OCI-LY7 (cell line): Measurements from ENCODE around the gene TSPAN9. TPM values are rescaled to one million over a fixed set of nuclear protein-coding genes. Genes with fewer than 3 reads are reported as not detected.
A peak's percentile ranks its signal among the peaks of the same experiment; 100 is the strongest.

Experiments
- BruUV-seq: library from RNA; stranded (reverse); fragments of 400-500 nt; replicated peaks from 2 replicates; lab custom pipeline; 2021; lab: Mats Ljungman, UMichigan
- CTCF ChIA-PET: fragments of 300-600 bp; sonication (Branson Sonifier 250); formaldehyde crosslinking; loops from one replicate; lab custom pipeline; 2022; ENCODE audit warnings: antibody characterized with exemption; ENCODE audit not compliant: unreplicated experiment; lab: Charles Lee
- POLR2A ChIA-PET: fragments of 300-600 bp; sonication (Branson Sonifier 250); formaldehyde crosslinking; loops from one replicate; lab custom pipeline; 2022; ENCODE audit warnings: antibody characterized with exemption; lab: Charles Lee
- DNase-seq: peaks from one replicate; pipeline ENCODE4 v3.0.0-alpha.2; 2015; ENCODE audit warnings: low spot score
- H2AFZ ChIP-seq: fragments of 200-600 bp; sonication (generic), shearing (Covaris generic); 2 replicates; pipeline ENCODE4 v1.6.1; 2014; ENCODE audit warnings: mild to moderate bottlenecking, antibody characterized with exemption, low read length, moderate library complexity
- H3K27ac ChIP-seq: fragments of 200-600 bp; sonication (generic); 2 replicates; pipeline ENCODE4 v1.5.1; 2014; ENCODE audit warnings: mixed run types, low read depth, mild to moderate bottlenecking, moderate library complexity, low read length, inconsistent platforms; ENCODE audit not compliant: poor library complexity, severe bottlenecking
- H3K36me3 ChIP-seq: fragments of 200-600 bp; sonication (generic); 2 replicates; pipeline ENCODE4 v1.6.1; 2014; ENCODE audit warnings: mild to moderate bottlenecking, antibody characterized with exemption, low read length, moderate library complexity, mixed read lengths; ENCODE audit not compliant: insufficient read depth
- H3K4me1 ChIP-seq: fragments of 200-600 bp; sonication (generic); 2 replicates; pipeline ENCODE4 v1.5.1; 2014; ENCODE audit warnings: mild to moderate bottlenecking, low read length; ENCODE audit not compliant: insufficient read depth, poor library complexity, severe bottlenecking
- H3K4me2 ChIP-seq: fragments of 200-600 bp; sonication (generic); 2 replicates; pipeline ENCODE4 v1.6.1; 2014; ENCODE audit warnings: mild to moderate bottlenecking, low read length
- H3K4me3 ChIP-seq: fragments of 200-600 bp; sonication (generic); 2 replicates; pipeline ENCODE4 v1.5.1; 2014; ENCODE audit warnings: mild to moderate bottlenecking, low read depth, low read length; ENCODE audit not compliant: poor library complexity, severe bottlenecking
- H3K79me2 ChIP-seq: fragments of 200-600 bp; sonication (generic); 2 replicates; pipeline ENCODE4 v1.6.1; 2016; ENCODE audit warnings: low read depth, mild to moderate bottlenecking, low read length, moderate library complexity, mixed read lengths; ENCODE audit not compliant: insufficient read depth
- H3K9me2 ChIP-seq: fragments of 200-600 bp; sonication (generic); 2 replicates; pipeline ENCODE4 v1.6.1; 2016; ENCODE audit warnings: mild to moderate bottlenecking, low read length, mixed read lengths; ENCODE audit not compliant: insufficient read depth
- H3K9me3 ChIP-seq: fragments of 200-600 bp; sonication (generic); 2 replicates; pipeline ENCODE4 v1.6.1; 2014; ENCODE audit warnings: mild to moderate bottlenecking, mixed run types, low read length, mixed read lengths
- H4K20me1 ChIP-seq: fragments of 200-600 bp; sonication (generic); 2 replicates; pipeline ENCODE4 v1.6.1; 2014; ENCODE audit warnings: mild to moderate bottlenecking, antibody characterized with exemption, low read length, moderate library complexity, mixed read lengths; ENCODE audit not compliant: insufficient read depth
- EZH2phosphoT487 ChIP-seq: fragments of 200-600 bp; sonication (generic); IDR thresholded peaks from 2 replicates; pipeline ENCODE4 v1.6.1; 2018; ENCODE audit warnings: low read depth, borderline replicate concordance, mild to moderate bottlenecking, mixed run types, antibody characterized with exemption, low read length, moderate library complexity, mixed read lengths
- intact Hi-C: fragments of 100-400 bp; cut with micrococcal nuclease; formaldehyde crosslinking; loops from one replicate; pipeline ENCODE4 v1.10.0; 2022; ENCODE audit not compliant: unreplicated experiment
- total RNA-seq, 2 experiments: library from RNA; depleted of rRNA in 1 of 2; stranded (reverse); fragments of >200 nt in 1 of 2; shearing (Covaris generic) in 1 of 2; gene quantifications; 2 replicates each; pipeline ENCODE4 v1.2.3, GENCODE V29; 2014 to 2022
- TF ChIP-seq, protein P1 (sequence below): fragments of 200-600 bp; sonication (generic); conservative IDR thresholded peaks from 2 replicates; pipeline ENCODE4 v1.5.1; 2014; ENCODE audit warnings: mild to moderate bottlenecking, antibody characterized with exemption, low read length, moderate library complexity, mixed read lengths

The TSPAN9 gene
- total RNA-seq, 2 experiments from 2014 or later, result 0.50 to 0.74 TPM

DNA sequence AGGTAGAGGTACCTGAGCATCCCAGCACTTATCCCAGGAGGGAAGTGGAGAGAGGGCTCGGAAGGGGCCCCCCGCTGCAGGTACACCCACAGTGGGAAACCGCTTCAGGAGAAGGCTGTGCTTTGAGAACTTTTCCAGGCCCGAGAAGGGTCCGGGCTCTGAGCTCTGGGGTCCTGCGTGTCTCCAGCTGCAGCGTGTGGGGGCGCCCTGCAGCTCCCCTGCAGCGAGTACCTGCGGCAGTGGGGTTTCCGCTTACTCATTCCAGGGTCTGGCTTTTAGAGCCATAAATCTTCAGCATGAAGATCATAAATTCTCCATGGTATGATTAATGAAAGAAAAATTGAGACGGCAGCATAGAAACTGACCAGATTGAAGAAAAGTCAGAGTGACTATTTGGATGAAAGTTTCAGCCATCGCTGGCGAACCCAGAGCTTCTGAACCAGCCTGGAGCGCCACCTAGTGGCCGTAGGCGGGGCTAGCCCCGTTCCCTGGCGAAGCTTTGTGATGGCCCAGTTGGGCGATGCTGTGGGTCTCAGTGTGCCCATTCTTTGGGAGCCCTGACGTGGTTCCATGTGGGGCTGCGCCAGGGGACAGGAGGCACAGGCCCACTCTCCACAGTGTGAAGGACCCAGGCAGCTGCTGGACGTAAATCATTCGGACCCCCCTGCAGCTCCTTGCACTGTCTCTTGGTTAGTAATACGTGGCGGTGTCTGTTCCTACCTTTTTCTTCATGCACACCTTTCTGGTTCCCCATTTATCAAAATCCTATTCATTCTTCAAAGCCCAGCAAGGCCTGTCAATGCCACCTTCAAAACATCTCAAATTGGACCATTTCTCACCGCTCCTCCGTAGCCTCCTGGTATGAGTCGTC, 198.2 kb downstream of the TSPAN9 start:
- Histone ChIP-seq H3K27ac (no peak overlapping the region), H4K20me1 (no peaks in the 10 kb centered on the region), H3K4me3 (peak overlapping the region; percentile 15), H3K79me2 (no peaks in the 10 kb centered on the region), H3K4me1 (no peaks in the 10 kb centered on the region), H3K4me2 (peak overlapping the region; percentile 57), H3K36me3 (no peaks in the 10 kb centered on the region), H3K9me3 (no peaks in the 10 kb centered on the region), H2AFZ (no peak overlapping the region; the same call in 1 of the 2 replicates), H3K9me2 (no peaks in the 10 kb centered on the region)
- POLR2A ChIA-PET, result interaction anchor here (0.5 to 1.2 kb wide), 3 partner anchors 97 to 166 kb away, joined by 3 read pairs; no protein-coding TSS in a partner anchor
- TF ChIP-seq EZH2phosphoT487, result no peak
- TF ChIP-seq, protein P1, sequence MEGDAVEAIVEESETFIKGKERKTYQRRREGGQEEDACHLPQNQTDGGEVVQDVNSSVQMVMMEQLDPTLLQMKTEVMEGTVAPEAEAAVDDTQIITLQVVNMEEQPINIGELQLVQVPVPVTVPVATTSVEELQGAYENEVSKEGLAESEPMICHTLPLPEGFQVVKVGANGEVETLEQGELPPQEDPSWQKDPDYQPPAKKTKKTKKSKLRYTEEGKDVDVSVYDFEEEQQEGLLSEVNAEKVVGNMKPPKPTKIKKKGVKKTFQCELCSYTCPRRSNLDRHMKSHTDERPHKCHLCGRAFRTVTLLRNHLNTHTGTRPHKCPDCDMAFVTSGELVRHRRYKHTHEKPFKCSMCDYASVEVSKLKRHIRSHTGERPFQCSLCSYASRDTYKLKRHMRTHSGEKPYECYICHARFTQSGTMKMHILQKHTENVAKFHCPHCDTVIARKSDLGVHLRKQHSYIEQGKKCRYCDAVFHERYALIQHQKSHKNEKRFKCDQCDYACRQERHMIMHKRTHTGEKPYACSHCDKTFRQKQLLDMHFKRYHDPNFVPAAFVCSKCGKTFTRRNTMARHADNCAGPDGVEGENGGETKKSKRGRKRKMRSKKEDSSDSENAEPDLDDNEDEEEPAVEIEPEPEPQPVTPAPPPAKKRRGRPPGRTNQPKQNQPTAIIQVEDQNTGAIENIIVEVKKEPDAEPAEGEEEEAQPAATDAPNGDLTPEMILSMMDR, result peak; percentile 95
- DNase-seq, result peak; percentile 76
- intact Hi-C loops, result loop anchor here (1.0 kb wide), 3 partner anchors 67 to 202 kb away; no protein-coding TSS in a partner anchor
- CTCF ChIA-PET, result interaction anchor here (0.5 to 1.7 kb wide), 8 partner anchors 14 to 248 kb away, joined by 3 to 7 read pairs (median 4); no protein-coding TSS in a partner anchor
- BruUV-seq, result no TSS peak

DNA sequence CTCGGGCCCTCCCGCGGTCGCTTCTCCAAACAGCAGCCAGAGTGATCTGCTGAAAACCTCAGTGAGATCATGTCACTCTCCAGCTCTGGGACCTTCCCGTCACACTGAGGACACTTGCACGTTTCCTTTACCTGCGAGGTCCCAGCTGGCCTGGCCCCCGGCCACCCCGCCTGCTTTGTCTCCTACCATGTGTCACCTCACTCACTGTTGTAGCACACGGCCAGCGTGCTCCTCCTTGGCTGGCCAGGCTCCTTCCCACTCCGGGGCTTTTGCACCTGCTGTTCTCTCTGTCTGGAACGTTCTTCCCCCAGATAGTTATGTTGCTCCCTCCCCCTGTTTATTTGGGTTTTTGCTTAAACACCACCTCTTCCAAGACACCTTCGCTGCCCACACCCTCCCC, 199.0 kb downstream of the TSPAN9 start:
- no TSS peak for BruUV-seq
- Histone ChIP-seq H4K20me1 (no peaks in the 10 kb centered on the region), H3K36me3 (no peaks in the 10 kb centered on the region), H2AFZ (no peak overlapping the region), H3K27ac (no peak overlapping the region), H3K4me3 (no peak overlapping the region), H3K9me3 (no peaks in the 10 kb centered on the region), H3K4me1 (no peaks in the 10 kb centered on the region), H3K9me2 (no peaks in the 10 kb centered on the region), H3K4me2 (no peak overlapping the region), H3K79me2 (no peaks in the 10 kb centered on the region)
- no peak for DNase-seq
- TF ChIP-seq, protein P1, result no peak
- TF ChIP-seq EZH2phosphoT487, result no peak
- ChIA-PET POLR2A (no interaction called here), CTCF (interaction anchor here (1.1 to 1.7 kb wide), 2 partner anchors 15 to 142 kb away, joined by 3 to 6 read pairs; no protein-coding TSS in a partner anchor)
- intact Hi-C loops, result no loop called here
